OCI-LY1 (cell line): ENCODE measurements around the gene CPSF4L.

Source experiments
- H2AFZ ChIP-seq: fragments of 200-600 bp; sonication (generic), shearing (Covaris generic); 2 replicates; pipeline ENCODE4 v1.6.0; 2014; ENCODE audit warnings: antibody characterized with exemption, mild to moderate bottlenecking, low read length
- H3F3A ChIP-seq: fragments of 200-600 bp; sonication (generic), shearing (Covaris generic); 2 replicates; pipeline ENCODE4 v1.6.0; 2014; ENCODE audit warnings: mild to moderate bottlenecking, antibody characterized with exemption, low read length, moderate library complexity; ENCODE audit not compliant: insufficient read depth
- H3K27ac ChIP-seq: fragments of 200-600 bp; sonication (generic); 2 replicates; pipeline ENCODE4 v1.5.1; 2014; ENCODE audit warnings: low read length, mixed run types, mild to moderate bottlenecking, low read depth; ENCODE audit not compliant: poor library complexity, severe bottlenecking
- H3K27me3 ChIP-seq: fragments of 200-600 bp; sonication (generic); 2 replicates; pipeline ENCODE4 v1.6.0; 2014; ENCODE audit warnings: antibody characterized with exemption, mild to moderate bottlenecking, low read length, moderate library complexity; ENCODE audit not compliant: insufficient read depth
- H3K36me3 ChIP-seq: fragments of 200-600 bp; sonication (generic); 2 replicates; pipeline ENCODE4 v1.6.1; 2014; ENCODE audit warnings: mild to moderate bottlenecking, antibody characterized with exemption, low read length, moderate library complexity, mixed read lengths; ENCODE audit not compliant: insufficient read depth
- H3K4me1 ChIP-seq: fragments of 200-600 bp; sonication (generic); 2 replicates; pipeline ENCODE4 v1.5.1; 2014; ENCODE audit warnings: mild to moderate bottlenecking, low read length, moderate library complexity; ENCODE audit not compliant: insufficient read depth, severe bottlenecking
- H3K4me2 ChIP-seq: fragments of 200-600 bp; sonication (generic), shearing (Covaris generic); 2 replicates; pipeline ENCODE4 v1.6.1; 2014; ENCODE audit warnings: low read length
- H3K4me3 ChIP-seq: fragments of 200-600 bp; sonication (generic); 2 replicates; pipeline ENCODE4 v1.5.1; 2014; ENCODE audit warnings: low read length, low read depth, mild to moderate bottlenecking, mixed read lengths; ENCODE audit not compliant: poor library complexity, severe bottlenecking
- H3K79me2 ChIP-seq: fragments of 200-600 bp; shearing (Covaris generic); 2 replicates; pipeline ENCODE4 v1.6.1; 2016; ENCODE audit warnings: mixed run types, low read length, mixed read lengths; ENCODE audit not compliant: insufficient read depth
- H3K9ac ChIP-seq: fragments of 200-600 bp; sonication (generic), shearing (Covaris generic); 2 replicates; pipeline ENCODE4 v1.6.1; 2014; ENCODE audit warnings: mild to moderate bottlenecking, low read length, mixed read lengths
- H3K9me2 ChIP-seq: fragments of 200-600 bp; sonication (generic), shearing (Covaris generic); 2 replicates; pipeline ENCODE4 v1.6.1; 2014; ENCODE audit warnings: low read depth, mild to moderate bottlenecking, low read length, mixed read lengths
- H3K9me3 ChIP-seq: fragments of 200-600 bp; shearing (Covaris generic); 2 replicates; pipeline ENCODE4 v1.6.1; 2014; ENCODE audit warnings: low read length, mixed read lengths
- H4K20me1 ChIP-seq: fragments of 200-600 bp; sonication (generic), shearing (Covaris generic); 2 replicates; pipeline ENCODE4 v1.6.0; 2016; ENCODE audit warnings: mild to moderate bottlenecking, low read length; ENCODE audit not compliant: insufficient read depth
- CTCF ChIP-seq: fragments of 200-600 bp; sonication (generic), shearing (Covaris generic); IDR thresholded peaks from 2 replicates; pipeline ENCODE4 v1.5.1; 2017; ENCODE audit warnings: mild to moderate bottlenecking, antibody characterized with exemption, low read length, moderate library complexity, mixed read lengths
- EZH2 ChIP-seq: fragments of 200-600 bp; sonication (generic), shearing (Covaris generic); IDR thresholded peaks from 2 replicates; pipeline ENCODE4 v1.8.0; 2017; ENCODE audit warnings: borderline replicate concordance, mixed run types, mild to moderate bottlenecking, antibody characterized with exemption, low read length, moderate library complexity, mixed read lengths

Gene CPSF4L

GRCh38 chr17:73288534-73289302 lies 27.0 kb upstream of the CPSF4L start:
- TF ChIP-seq CTCF (no peak), EZH2 (no peak)
- Histone ChIP-seq H3K79me2 (no peaks in the 10 kb centered on the region), H3K9me3 (no peaks in the 10 kb centered on the region), H4K20me1 (no peaks in the 10 kb centered on the region), H3K36me3 (no peaks in the 10 kb centered on the region), H3K4me2 (no peak overlapping the region), H3F3A (no peaks in the 10 kb centered on the region), H2AFZ (no peak overlapping the region), H3K27me3 (no peaks in the 10 kb centered on the region; the same call in 1 of the 2 replicates), H3K9me2 (no peaks in the 10 kb centered on the region), H3K4me3 (no peak overlapping the region), H3K4me1 (no peaks in the 10 kb centered on the region), H3K9ac (no peak overlapping the region), H3K27ac (no peak overlapping the region)

DNA sequence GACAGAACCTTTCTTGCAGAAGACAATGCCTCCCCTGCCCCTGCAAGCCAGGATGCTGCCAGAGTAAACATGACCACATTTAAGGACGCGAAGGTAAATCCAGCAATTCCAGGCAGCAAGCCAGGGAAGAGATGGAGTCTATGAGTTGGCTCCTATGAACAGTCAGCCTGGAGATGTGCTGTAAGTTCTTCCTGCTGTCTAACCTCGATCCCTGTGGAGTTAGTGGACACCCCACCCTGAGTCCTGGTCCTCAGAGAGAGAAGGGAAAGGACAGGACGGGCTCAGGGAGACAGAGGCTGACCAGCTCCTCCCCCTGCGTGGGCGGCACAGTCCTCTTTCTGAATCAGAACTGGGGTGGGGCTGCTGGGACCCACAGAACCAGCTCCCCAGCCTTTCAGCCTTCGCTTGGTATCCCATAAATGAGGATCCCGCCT lies 25.2 kb upstream of the CPSF4L start:
- no peak overlapping the region for H3K9ac ChIP-seq
- H3K4me1 ChIP-seq, result no peaks in the 10 kb centered on the region

DNA sequence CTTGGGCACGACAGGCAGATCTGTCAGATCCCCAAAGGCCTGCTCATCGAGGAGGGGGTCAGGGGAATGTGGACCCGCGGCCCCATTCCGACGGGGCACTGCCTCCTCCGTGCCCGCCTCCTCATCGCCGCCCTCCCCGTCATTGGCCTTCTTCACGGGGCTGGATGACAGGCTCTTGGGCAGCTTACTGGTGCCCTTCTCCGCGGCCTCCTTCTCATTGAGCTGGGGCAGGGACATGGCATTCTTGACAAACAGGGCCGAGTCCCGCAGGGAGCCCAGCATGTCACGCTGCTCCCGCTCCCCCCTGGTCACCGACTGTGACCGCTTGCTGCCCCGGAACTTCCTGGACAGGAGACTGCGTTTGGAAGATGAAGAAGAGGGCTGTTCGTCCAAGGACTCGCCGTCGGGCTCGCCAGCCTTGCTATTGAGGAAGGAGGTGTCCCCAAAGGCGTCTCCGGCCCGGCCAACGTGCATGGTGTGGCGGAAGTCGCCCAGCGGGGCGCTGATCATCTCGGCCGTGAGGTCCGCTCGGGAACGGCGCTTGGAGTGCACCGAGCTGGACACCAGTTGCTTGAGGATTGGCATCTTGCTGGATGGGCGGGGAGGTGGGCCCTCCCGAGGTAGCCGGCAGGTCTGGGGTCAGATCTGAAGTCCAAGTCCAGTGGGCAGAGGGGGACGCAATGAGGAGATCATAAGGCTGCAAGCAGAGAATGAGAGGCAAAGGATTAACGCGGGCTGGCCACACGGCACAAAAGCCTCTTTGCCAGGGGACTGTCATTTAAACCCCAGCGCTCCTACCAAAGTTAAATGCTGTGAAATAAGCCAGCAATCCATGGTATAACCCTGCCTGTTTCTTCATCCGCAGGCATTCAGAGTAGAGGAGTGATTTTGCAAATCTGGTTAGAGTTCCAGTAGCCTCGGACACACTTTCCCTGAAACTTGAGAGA lies 24.5 kb upstream of the CPSF4L start:
- Histone ChIP-seq H4K20me1 (no peaks in the 10 kb centered on the region), H3K27me3 (no peaks in the 10 kb centered on the region; the same call in 1 of the 2 replicates), H3K4me2 (no peak overlapping the region), H3K9me2 (no peaks in the 10 kb centered on the region), H3F3A (no peaks in the 10 kb centered on the region), H3K9me3 (no peaks in the 10 kb centered on the region), H3K79me2 (no peaks in the 10 kb centered on the region), H2AFZ (no peak overlapping the region), H3K36me3 (no peaks in the 10 kb centered on the region), H3K4me1 (no peaks in the 10 kb centered on the region), H3K27ac (no peak overlapping the region), H3K4me3 (no peak overlapping the region), H3K9ac (no peak overlapping the region)
- TF ChIP-seq CTCF (no peak), EZH2 (no peak)

More for the DNA sequence above, 25.2 kb upstream of the CPSF4L start:
- no peaks in the 10 kb centered on the region for H3F3A ChIP-seq
- no peaks in the 10 kb centered on the region for H3K9me2 ChIP-seq
- no peaks in the 10 kb centered on the region for H4K20me1 ChIP-seq
- no peaks in the 10 kb centered on the region for H3K79me2 ChIP-seq
- H3K27me3 ChIP-seq, result no peaks in the 10 kb centered on the region; the same call in 1 of the 2 replicates
- TF ChIP-seq EZH2, result no peak
- no peak for TF ChIP-seq CTCF
- no peak overlapping the region for H3K4me3 ChIP-seq
- no peak overlapping the region for H2AFZ ChIP-seq
- H3K9me3 ChIP-seq, result no peaks in the 10 kb centered on the region
- H3K36me3 ChIP-seq, result no peaks in the 10 kb centered on the region
- H3K27ac ChIP-seq, result no peak overlapping the region
- H3K4me2 ChIP-seq, result no peak overlapping the region
